MM.1S (cell line): ENCODE measurements around the gene CDRT4.
"Not testable (repeated sequence)": the region's sequence is repeated elsewhere in the genome, so short reads cannot be mapped to it uniquely, and the experiment has no call there.

Source experiments
- DNase-seq: peaks from one replicate; pipeline ENCODE4 v3.0.0-alpha.2; 2015
- H2AFZ ChIP-seq: fragments of 300-600 bp; sonication (generic); 2 replicates; pipeline ENCODE4 v1.6.0; 2016; ENCODE audit warnings: antibody characterized with exemption, low read length
- H3F3A ChIP-seq: fragments of 300-600 bp; sonication (generic); 2 replicates; pipeline ENCODE4 v1.6.1; 2016; ENCODE audit warnings: mild to moderate bottlenecking, antibody characterized with exemption, low read length, moderate library complexity, mixed read lengths; ENCODE audit not compliant: insufficient read depth
- H3K27ac ChIP-seq: fragments of 300-600 bp; sonication (generic); 2 replicates; pipeline ENCODE4 v1.5.1; 2016; ENCODE audit warnings: mild to moderate bottlenecking, low read length
- H3K27me3 ChIP-seq: fragments of 300-600 bp; sonication (generic); replicated peaks from 2 replicates; pipeline ENCODE4 v1.6.0; 2016; ENCODE audit warnings: low read length; ENCODE audit not compliant: insufficient read depth
- H3K36me3 ChIP-seq: fragments of 300-600 bp; sonication (generic); replicated peaks from 2 replicates; pipeline ENCODE4 v1.6.1; 2016; ENCODE audit warnings: mild to moderate bottlenecking, low read length, mixed read lengths; ENCODE audit not compliant: insufficient read depth
- H3K4me1 ChIP-seq: fragments of 300-600 bp; sonication (generic); 2 replicates; pipeline ENCODE4 v1.6.1; 2016; ENCODE audit warnings: low read length, mixed read lengths
- H3K4me2 ChIP-seq: fragments of 300-600 bp; sonication (generic); 2 replicates; pipeline ENCODE4 v1.6.0; 2016; ENCODE audit warnings: low read depth, low read length
- H3K4me3 ChIP-seq: fragments of 300-600 bp; sonication (generic); 2 replicates; pipeline ENCODE4 v1.5.1; 2016; ENCODE audit warnings: low read length, mixed read lengths
- H3K79me2 ChIP-seq: fragments of 300-600 bp; sonication (generic); 2 replicates; pipeline ENCODE4 v1.6.1; 2016; ENCODE audit warnings: mixed run types, low read length, mixed read lengths
- H3K9ac ChIP-seq: fragments of 300-600 bp; sonication (generic); 2 replicates; pipeline ENCODE4 v1.6.1; 2016; ENCODE audit warnings: low read length, mixed read lengths
- H3K9me2 ChIP-seq: fragments of 300-600 bp; sonication (generic); replicated peaks from 2 replicates; pipeline ENCODE4 v1.6.1; 2016; ENCODE audit warnings: mild to moderate bottlenecking, low read length, mixed read lengths; ENCODE audit not compliant: insufficient read depth
- H3K9me3 ChIP-seq: fragments of 300-600 bp; sonication (generic); replicated peaks from 2 replicates; pipeline ENCODE4 v1.6.1; 2016; ENCODE audit warnings: mild to moderate bottlenecking, low read length, mixed read lengths; ENCODE audit not compliant: insufficient read depth
- H4K20me1 ChIP-seq: fragments of 300-600 bp; sonication (generic); 2 replicates; pipeline ENCODE4 v1.6.1; 2016; ENCODE audit warnings: mild to moderate bottlenecking, low read length, moderate library complexity, mixed read lengths; ENCODE audit not compliant: insufficient read depth
- CTCF ChIP-seq: fragments of 300-600 bp; sonication (generic); IDR thresholded peaks from 2 replicates; pipeline ENCODE4 v1.5.1; 2016; ENCODE audit warnings: antibody characterized with exemption, low read length, mixed read lengths
- EZH2 ChIP-seq: fragments of 300-600 bp; sonication (generic); optimal IDR thresholded peaks from 2 replicates; pipeline ENCODE3; 2017; ENCODE audit warnings: low read depth, mild to moderate bottlenecking, antibody characterized with exemption, low read length, mixed read lengths
- EZH2phosphoT487 ChIP-seq: fragments of 300-600 bp; sonication (generic); IDR thresholded peaks from 2 replicates; pipeline ENCODE4 v1.6.1; 2018; ENCODE audit warnings: antibody characterized with exemption, low read length

Gene CDRT4

GRCh38 chr17:15440347-15440746, 27.1 kb downstream of the CDRT4 start:
- Histone ChIP-seq H3K4me1 (no peaks in the 10 kb centered on the region), H3K27ac (no peak overlapping the region), H3K9me2 (no peaks in the 10 kb centered on the region), H4K20me1 (no peaks in the 10 kb centered on the region), H3K4me2 (no peak overlapping the region), H3F3A (no peaks in the 10 kb centered on the region), H3K9ac (no peak overlapping the region), H3K27me3 (no peaks in the 10 kb centered on the region), H2AFZ (no peak overlapping the region), H3K36me3 (no peaks in the 10 kb centered on the region), H3K9me3 (no peaks in the 10 kb centered on the region), H3K4me3 (no peak overlapping the region), H3K79me2 (no peaks in the 10 kb centered on the region)
- DNase-seq, result no peak
- TF ChIP-seq EZH2 (no peak), CTCF (no peak), EZH2phosphoT487 (no peak)

- not testable (repeated sequence) for H3K9me3 ChIP-seq, H3K4me2 ChIP-seq, H3K9ac ChIP-seq, H4K20me1 ChIP-seq, DNase-seq, H3K9me2 ChIP-seq, H3K27ac ChIP-seq, H3F3A ChIP-seq, H3K4me1 ChIP-seq, H3K79me2 ChIP-seq, H3K36me3 ChIP-seq, H3K27me3 ChIP-seq, H2AFZ ChIP-seq, H3K4me3 ChIP-seq
Measured at GRCh38 chr17:15439205-15439985, 28.0 kb downstream of the CDRT4 start.

GRCh38 chr17:15438491-15439105, 28.8 kb downstream of the CDRT4 start:
- no peak for DNase-seq
- no peak for TF ChIP-seq EZH2phosphoT487
- no peak for TF ChIP-seq EZH2
- no peak for TF ChIP-seq CTCF
- no peak overlapping the region for H3K4me3 ChIP-seq

GRCh38 chr17:15437303-15437635, 30.2 kb downstream of the CDRT4 start:
- Histone ChIP-seq H3K27me3 (no peaks in the 10 kb centered on the region), H3K9me3 (no peaks in the 10 kb centered on the region), H3F3A (no peaks in the 10 kb centered on the region), H3K9ac (no peak overlapping the region), H3K4me2 (no peak overlapping the region), H3K79me2 (no peaks in the 10 kb centered on the region), H4K20me1 (no peaks in the 10 kb centered on the region), H2AFZ (no peak overlapping the region), H3K9me2 (no peaks in the 10 kb centered on the region), H3K4me3 (no peak overlapping the region), H3K27ac (no peak overlapping the region), H3K36me3 (no peaks in the 10 kb centered on the region), H3K4me1 (no peaks in the 10 kb centered on the region)
- no peak for DNase-seq
- TF ChIP-seq EZH2 (no peak), CTCF (no peak), EZH2phosphoT487 (no peak)

More at GRCh38 chr17:15438491-15439105, 28.8 kb downstream of the CDRT4 start:
- no peaks in the 10 kb centered on the region for H3K27me3 ChIP-seq
- no peaks in the 10 kb centered on the region for H4K20me1 ChIP-seq
- no peaks in the 10 kb centered on the region for H3K4me1 ChIP-seq
- H3K79me2 ChIP-seq, result no peaks in the 10 kb centered on the region
- H3F3A ChIP-seq, result no peaks in the 10 kb centered on the region
- no peaks in the 10 kb centered on the region for H3K9me2 ChIP-seq
- no peak overlapping the region for H2AFZ ChIP-seq
- H3K36me3 ChIP-seq, result no peaks in the 10 kb centered on the region
- no peak overlapping the region for H3K27ac ChIP-seq
- H3K9me3 ChIP-seq, result no peaks in the 10 kb centered on the region
- no peak overlapping the region for H3K4me2 ChIP-seq
- H3K9ac ChIP-seq, result no peak overlapping the region
